ENCODE results near the gene OR1I1.

The OR1I1 gene

DNA sequence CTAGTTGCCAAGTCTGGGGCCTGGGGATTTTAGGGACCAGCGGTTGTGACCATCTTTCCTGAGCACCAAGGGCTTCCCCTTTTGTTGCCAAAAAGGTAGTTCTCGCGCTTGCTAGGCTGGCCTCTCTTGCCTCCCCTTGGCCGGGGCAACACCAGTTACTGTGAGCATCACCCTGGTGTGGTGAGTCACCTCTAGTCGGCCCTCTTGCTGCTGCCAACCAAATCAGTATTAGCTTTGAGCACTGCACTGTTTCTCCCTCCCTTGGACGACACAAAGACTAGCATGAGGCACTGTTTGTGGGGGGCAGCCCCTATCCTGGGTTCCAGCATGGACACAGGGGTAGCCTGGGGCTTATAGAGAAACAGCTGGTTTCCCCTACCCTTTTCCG is 32.1 kb downstream of the OR1I1 start:
- Histone ChIP-seq H3F3A (ENCODE audit: insufficient read depth) (no peaks in the 10 kb centered on the region), H3K4me2 (ENCODE audit: low read depth, low read length, poor library complexity, severe bottlenecking) (no peak overlapping the region), H3K27ac (ENCODE audit: low read depth, low read length) (no peak overlapping the region), H3K9me3 (ENCODE audit: insufficient read depth, low read length) (no peaks in the 10 kb centered on the region), H3K27me3 (ENCODE audit: low read length) (no peaks in the 10 kb centered on the region), H3K36me3 (ENCODE audit: low read length) (0 out of 2 replicates have a peak, but pooled peaks cover 5% of the 10 kb centered on the region), H3K79me2 (ENCODE audit: insufficient read depth, low read length) (no peaks in the 10 kb centered on the region), H3K4me3 (ENCODE audit: insufficient read depth, low read length, poor library complexity, severe bottlenecking) (no peak overlapping the region), H4K20me1 (ENCODE audit: low read depth, low read length) (no peaks in the 10 kb centered on the region), H3K9me2 (replicated peaks; ENCODE audit: insufficient read depth, low read length) (no peaks in the 10 kb centered on the region), H3K9ac (ENCODE audit: low read length) (no peak overlapping the region), H2AFZ (ENCODE audit: low read depth, low read length, severe bottlenecking) (no peak overlapping the region)
- no peak for TF ChIP-seq EZH2phosphoT487 (conservative IDR thresholded peaks at IDR 0.05; ENCODE audit: low read length)
- TF ChIP-seq, protein P1, sequence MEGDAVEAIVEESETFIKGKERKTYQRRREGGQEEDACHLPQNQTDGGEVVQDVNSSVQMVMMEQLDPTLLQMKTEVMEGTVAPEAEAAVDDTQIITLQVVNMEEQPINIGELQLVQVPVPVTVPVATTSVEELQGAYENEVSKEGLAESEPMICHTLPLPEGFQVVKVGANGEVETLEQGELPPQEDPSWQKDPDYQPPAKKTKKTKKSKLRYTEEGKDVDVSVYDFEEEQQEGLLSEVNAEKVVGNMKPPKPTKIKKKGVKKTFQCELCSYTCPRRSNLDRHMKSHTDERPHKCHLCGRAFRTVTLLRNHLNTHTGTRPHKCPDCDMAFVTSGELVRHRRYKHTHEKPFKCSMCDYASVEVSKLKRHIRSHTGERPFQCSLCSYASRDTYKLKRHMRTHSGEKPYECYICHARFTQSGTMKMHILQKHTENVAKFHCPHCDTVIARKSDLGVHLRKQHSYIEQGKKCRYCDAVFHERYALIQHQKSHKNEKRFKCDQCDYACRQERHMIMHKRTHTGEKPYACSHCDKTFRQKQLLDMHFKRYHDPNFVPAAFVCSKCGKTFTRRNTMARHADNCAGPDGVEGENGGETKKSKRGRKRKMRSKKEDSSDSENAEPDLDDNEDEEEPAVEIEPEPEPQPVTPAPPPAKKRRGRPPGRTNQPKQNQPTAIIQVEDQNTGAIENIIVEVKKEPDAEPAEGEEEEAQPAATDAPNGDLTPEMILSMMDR (IDR thresholded peaks at IDR 0.05; ENCODE audit: insufficient read depth, low read length, poor library complexity, severe bottlenecking), result no peak

DNA sequence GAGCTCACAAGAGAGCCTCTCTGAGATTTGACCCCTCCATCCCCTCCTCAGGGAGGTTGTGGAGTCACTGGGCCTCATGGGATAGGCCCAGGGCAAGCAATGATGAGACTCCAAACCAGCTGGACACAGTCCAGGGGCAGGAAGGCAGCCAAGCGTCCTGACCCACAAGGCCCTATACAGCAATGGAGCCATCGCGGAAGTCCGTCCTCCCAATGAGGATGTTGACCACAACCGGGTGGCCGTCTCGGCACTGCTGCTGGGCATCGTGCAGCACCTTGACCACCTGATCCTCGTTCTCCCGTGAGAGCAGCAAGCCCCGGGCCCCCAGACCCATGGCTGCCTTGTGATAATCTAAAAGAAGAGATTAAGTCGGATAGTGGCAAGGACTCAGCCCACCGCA is 33.1 kb downstream of the OR1I1 start:
- Histone ChIP-seq H4K20me1 (ENCODE audit: low read depth, low read length) (no peaks in the 10 kb centered on the region), H3K79me2 (ENCODE audit: insufficient read depth, low read length) (no peaks in the 10 kb centered on the region), H3K9me3 (ENCODE audit: insufficient read depth, low read length) (no peaks in the 10 kb centered on the region), H3K4me2 (ENCODE audit: low read depth, low read length, poor library complexity, severe bottlenecking) (no peak overlapping the region), H2AFZ (ENCODE audit: low read depth, low read length, severe bottlenecking) (no peak overlapping the region), H3F3A (ENCODE audit: insufficient read depth) (no peaks in the 10 kb centered on the region), H3K27ac (ENCODE audit: low read depth, low read length) (no peak overlapping the region), H3K27me3 (ENCODE audit: low read length) (no peaks in the 10 kb centered on the region), H3K9ac (ENCODE audit: low read length) (no peak overlapping the region), H3K4me3 (ENCODE audit: insufficient read depth, low read length, poor library complexity, severe bottlenecking) (no peak overlapping the region), H3K36me3 (ENCODE audit: low read length) (0 out of 2 replicates have a peak, but pooled peaks cover 6% of the 10 kb centered on the region), H3K9me2 (replicated peaks; ENCODE audit: insufficient read depth, low read length) (no peaks in the 10 kb centered on the region)
- TF ChIP-seq EZH2phosphoT487 (conservative IDR thresholded peaks at IDR 0.05; ENCODE audit: low read length), result no peak
- TF ChIP-seq, protein P1 (IDR thresholded peaks at IDR 0.05; ENCODE audit: insufficient read depth, low read length, poor library complexity, severe bottlenecking), result no peak

DNA sequence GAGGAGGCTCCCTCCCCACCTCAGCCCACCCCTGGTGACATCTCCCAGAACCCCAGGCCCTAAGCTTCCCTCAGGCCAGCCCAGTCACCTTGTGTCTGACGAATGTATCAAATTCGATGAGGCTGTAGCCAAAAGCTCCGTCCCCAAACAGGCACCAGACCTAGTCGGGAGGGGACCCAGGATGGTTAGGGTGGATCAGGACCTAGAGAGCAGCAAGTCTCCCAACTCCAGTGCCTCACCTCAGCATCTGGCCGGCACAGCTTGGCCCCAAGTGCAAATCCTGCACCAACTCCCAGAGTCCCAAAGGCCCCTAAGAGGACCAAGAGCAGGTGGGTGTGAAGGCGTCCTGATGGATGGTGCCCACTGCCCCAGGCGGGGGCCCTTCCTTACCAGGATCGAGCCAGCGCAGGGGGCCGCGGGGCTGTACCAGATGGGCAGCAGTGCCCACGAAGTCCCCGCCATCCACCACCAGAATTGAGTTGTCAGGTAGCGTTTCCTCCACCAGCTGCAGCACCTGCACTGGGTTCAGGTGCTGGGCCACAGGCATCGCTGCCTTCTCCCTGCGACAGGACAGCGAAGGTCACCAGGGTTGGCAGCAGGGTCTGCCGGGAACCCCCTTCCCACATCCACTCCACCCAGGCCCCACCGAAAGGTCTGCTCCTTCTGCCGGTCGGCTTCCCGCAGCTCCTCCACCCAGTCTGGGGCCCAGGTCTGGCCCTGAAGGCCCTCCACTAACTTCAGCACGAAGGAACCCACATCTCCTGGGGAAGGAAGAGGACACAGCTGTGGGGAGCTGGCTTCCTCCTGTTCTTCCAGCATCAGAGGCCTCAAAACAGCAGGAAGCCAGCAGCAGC is 34.0 kb downstream of the OR1I1 start:
- Histone ChIP-seq H3K27me3 (ENCODE audit: low read length) (no peaks in the 10 kb centered on the region), H3K9ac (ENCODE audit: low read length) (no peak overlapping the region), H2AFZ (ENCODE audit: low read depth, low read length, severe bottlenecking) (no peak overlapping the region), H3K4me3 (ENCODE audit: insufficient read depth, low read length, poor library complexity, severe bottlenecking) (no peak overlapping the region), H3K36me3 (ENCODE audit: low read length) (0 out of 2 replicates have a peak, but pooled peaks cover 6% of the 10 kb centered on the region), H3K4me2 (ENCODE audit: low read depth, low read length, poor library complexity, severe bottlenecking) (no peak overlapping the region), H3F3A (ENCODE audit: insufficient read depth) (no peaks in the 10 kb centered on the region), H3K9me3 (ENCODE audit: insufficient read depth, low read length) (no peaks in the 10 kb centered on the region), H3K79me2 (ENCODE audit: insufficient read depth, low read length) (no peaks in the 10 kb centered on the region), H3K27ac (ENCODE audit: low read depth, low read length) (no peak overlapping the region), H4K20me1 (ENCODE audit: low read depth, low read length) (no peaks in the 10 kb centered on the region), H3K9me2 (replicated peaks; ENCODE audit: insufficient read depth, low read length) (no peaks in the 10 kb centered on the region)
- TF ChIP-seq EZH2phosphoT487 (conservative IDR thresholded peaks at IDR 0.05; ENCODE audit: low read length), result no peak
- TF ChIP-seq, protein P1 (IDR thresholded peaks at IDR 0.05; ENCODE audit: insufficient read depth, low read length, poor library complexity, severe bottlenecking), result no peak

Measured in SU-DHL-6 (cell line).